ENCODE results near the gene KCND1. TPM values are rescaled to one million over a fixed set of nuclear protein-coding genes. Genes with fewer than 3 reads are reported as not detected.

KCND1 gene
- total and polyA plus RNA-seq, 10 of the 15 experiments (the other 5 are each of a cell fraction or from before 2014, with no cell fraction given), result 0.02 to 1.0 (median 0.39) TPM

DNA sequence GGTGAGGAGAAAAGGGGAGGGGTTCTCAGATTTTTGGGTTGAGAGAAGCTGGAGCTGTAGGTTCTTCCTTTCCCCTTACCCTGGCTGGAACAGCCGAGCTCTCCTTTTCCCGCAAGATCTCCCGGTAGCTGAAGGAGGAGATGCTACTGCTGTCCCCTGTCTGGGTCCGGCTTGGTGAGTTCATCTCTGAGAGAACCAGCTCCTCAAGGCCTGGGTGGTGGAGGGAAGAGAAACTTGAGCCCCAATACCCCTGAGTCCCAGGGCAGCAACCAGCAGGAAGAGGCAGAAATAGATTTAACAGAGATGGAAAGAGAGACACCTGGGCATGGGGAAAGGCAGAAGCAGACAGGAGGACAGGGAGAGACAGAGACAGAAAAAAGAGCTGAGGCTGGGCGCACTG, 6.6 kb upstream of the KCND1 start:
- H3K36me3 ChIP-seq (ENCODE audit: control insufficient read depth in 2 of 2, insufficient read depth in 2 of 2, low read length in 1 of 2), result peaks cover 0 to 4% of the 10 kb centered on the region in 2 experiments; a peak in 3 of 4 replicates
- H3K79me2 ChIP-seq (ENCODE audit: control insufficient read depth, insufficient read depth, low read length), result no peaks in the 10 kb centered on the region
- BruUV-seq (replicated peaks), result no TSS peak
- ATAC-seq, result no peak
- WGBS (ENCODE audit: insufficient coverage, insufficient replicate concordance, low lambda C conversion rate, missing lambda C conversion rate), result 75% methylated on average over 4 of the region's 5 CpGs
- no peaks in the 10 kb centered on the region for H3K27me3 ChIP-seq (replicated peaks in 1 of 2; ENCODE audit: control insufficient read depth in 2 of 2, insufficient read depth in 2 of 2, low read length in 1 of 2)
- POLR2A ChIA-PET, result no interaction called here
- FAIRE-seq, result no peak
- H2AFZ ChIP-seq (ENCODE audit: control insufficient read depth, low read depth, low read length), result no peak overlapping the region
- TF ChIP-seq, protein P1, sequence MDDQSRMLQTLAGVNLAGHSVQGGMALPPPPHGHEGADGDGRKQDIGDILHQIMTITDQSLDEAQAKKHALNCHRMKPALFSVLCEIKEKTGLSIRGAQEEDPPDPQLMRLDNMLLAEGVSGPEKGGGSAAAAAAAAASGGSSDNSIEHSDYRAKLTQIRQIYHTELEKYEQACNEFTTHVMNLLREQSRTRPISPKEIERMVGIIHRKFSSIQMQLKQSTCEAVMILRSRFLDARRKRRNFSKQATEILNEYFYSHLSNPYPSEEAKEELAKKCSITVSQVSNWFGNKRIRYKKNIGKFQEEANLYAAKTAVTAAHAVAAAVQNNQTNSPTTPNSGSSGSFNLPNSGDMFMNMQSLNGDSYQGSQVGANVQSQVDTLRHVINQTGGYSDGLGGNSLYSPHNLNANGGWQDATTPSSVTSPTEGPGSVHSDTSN (IDR thresholded peaks at IDR 0.05; ENCODE audit: insufficient replicate concordance, low read depth, low read length), result no peak
- TF ChIP-seq HCFC1 (IDR thresholded peaks at IDR 0.05; ENCODE audit: low read length) (no peak), ETV6 (conservative IDR thresholded peaks at IDR 0.05 in 1 of 2, IDR thresholded peaks at IDR 0.05 in 1 of 2; ENCODE audit: borderline replicate concordance in 1 of 2, low read depth in 1 of 2) (no peak), CREM (IDR thresholded peaks at IDR 0.05; ENCODE audit: low read depth) (no peak), MTA3 (IDR thresholded peaks at IDR 0.05; ENCODE audit: borderline replicate concordance, low read length) (no peak), NR2C1 (IDR thresholded peaks at IDR 0.05) (no peak), FOXK2 (IDR thresholded peaks at IDR 0.05) (no peak), SMAD5 (IDR thresholded peaks at IDR 0.05; ENCODE audit: low read depth) (no peak), MEF2B (IDR thresholded peaks at IDR 0.05; ENCODE audit: partially characterized antibody, poor library complexity, severe bottlenecking) (no peak), NR2F1 (conservative IDR thresholded peaks at IDR 0.05) (no peak), YY1 (IDR thresholded peaks at IDR 0.05; ENCODE audit: low read depth, low read length) (no peak), TCF7 (IDR thresholded peaks at IDR 0.05; ENCODE audit: borderline replicate concordance) (no peak), BHLHE40 (IDR thresholded peaks at IDR 0.05; ENCODE audit: borderline replicate concordance in 1 of 2, low read depth in 2 of 2, low read length in 1 of 2) (no peak), NFYA (IDR thresholded peaks at IDR 0.05; ENCODE audit: borderline replicate concordance, low read depth, low read length) (no peak), STAT3 (IDR thresholded peaks at IDR 0.05; ENCODE audit: low read depth, low read length) (no peak)
- TF ChIP-seq, protein P2, sequence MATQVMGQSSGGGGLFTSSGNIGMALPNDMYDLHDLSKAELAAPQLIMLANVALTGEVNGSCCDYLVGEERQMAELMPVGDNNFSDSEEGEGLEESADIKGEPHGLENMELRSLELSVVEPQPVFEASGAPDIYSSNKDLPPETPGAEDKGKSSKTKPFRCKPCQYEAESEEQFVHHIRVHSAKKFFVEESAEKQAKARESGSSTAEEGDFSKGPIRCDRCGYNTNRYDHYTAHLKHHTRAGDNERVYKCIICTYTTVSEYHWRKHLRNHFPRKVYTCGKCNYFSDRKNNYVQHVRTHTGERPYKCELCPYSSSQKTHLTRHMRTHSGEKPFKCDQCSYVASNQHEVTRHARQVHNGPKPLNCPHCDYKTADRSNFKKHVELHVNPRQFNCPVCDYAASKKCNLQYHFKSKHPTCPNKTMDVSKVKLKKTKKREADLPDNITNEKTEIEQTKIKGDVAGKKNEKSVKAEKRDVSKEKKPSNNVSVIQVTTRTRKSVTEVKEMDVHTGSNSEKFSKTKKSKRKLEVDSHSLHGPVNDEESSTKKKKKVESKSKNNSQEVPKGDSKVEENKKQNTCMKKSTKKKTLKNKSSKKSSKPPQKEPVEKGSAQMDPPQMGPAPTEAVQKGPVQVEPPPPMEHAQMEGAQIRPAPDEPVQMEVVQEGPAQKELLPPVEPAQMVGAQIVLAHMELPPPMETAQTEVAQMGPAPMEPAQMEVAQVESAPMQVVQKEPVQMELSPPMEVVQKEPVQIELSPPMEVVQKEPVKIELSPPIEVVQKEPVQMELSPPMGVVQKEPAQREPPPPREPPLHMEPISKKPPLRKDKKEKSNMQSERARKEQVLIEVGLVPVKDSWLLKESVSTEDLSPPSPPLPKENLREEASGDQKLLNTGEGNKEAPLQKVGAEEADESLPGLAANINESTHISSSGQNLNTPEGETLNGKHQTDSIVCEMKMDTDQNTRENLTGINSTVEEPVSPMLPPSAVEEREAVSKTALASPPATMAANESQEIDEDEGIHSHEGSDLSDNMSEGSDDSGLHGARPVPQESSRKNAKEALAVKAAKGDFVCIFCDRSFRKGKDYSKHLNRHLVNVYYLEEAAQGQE (IDR thresholded peaks at IDR 0.05; ENCODE audit: low read depth, low read length), result no peak
- TF ChIP-seq, protein P3, sequence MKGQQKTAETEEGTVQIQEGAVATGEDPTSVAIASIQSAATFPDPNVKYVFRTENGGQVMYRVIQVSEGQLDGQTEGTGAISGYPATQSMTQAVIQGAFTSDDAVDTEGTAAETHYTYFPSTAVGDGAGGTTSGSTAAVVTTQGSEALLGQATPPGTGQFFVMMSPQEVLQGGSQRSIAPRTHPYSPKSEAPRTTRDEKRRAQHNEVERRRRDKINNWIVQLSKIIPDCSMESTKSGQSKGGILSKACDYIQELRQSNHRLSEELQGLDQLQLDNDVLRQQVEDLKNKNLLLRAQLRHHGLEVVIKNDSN (IDR thresholded peaks at IDR 0.05; ENCODE audit: borderline replicate concordance, extremely low read length, insufficient read depth, low read depth, low read length), result no peak
- intact Hi-C loops (cut with micrococcal nuclease; ENCODE audit: unreplicated experiment), result no loop called here
- H4K20me1 ChIP-seq (ENCODE audit: control insufficient read depth, insufficient read depth), result no peaks in the 10 kb centered on the region
- in situ Hi-C loops (cut with MboI), result no loop called here
- RAD21 ChIA-PET (ENCODE audit: unreplicated experiment), result no interaction called here
- no peak overlapping the region for H3K27ac ChIP-seq (ENCODE audit: control insufficient read depth, insufficient read depth)
- SMC1A ChIA-PET (ENCODE audit: uncharacterized antibody, unreplicated experiment), result no interaction called here
- H3K4me1 ChIP-seq (ENCODE audit: control insufficient read depth, insufficient read depth, low read length), result no peaks in the 10 kb centered on the region
- H3K4me2 ChIP-seq (ENCODE audit: control insufficient read depth, insufficient read depth), result no peak overlapping the region
- no peak overlapping the region for H3K9ac ChIP-seq (ENCODE audit: control insufficient read depth, insufficient read depth, low read length)
- no peak overlapping the region for H3K4me3 ChIP-seq
- no peaks in the 10 kb centered on the region for H3K9me3 ChIP-seq (replicated peaks; ENCODE audit: control insufficient read depth, insufficient read depth, low read length)
- CTCF ChIA-PET, result no interaction called here
- DNase-seq (ENCODE audit: low read depth, low spot score), result no peak

Data from GM12878 (cell line).